ELF-1 (cell line): ENCODE measurements around the gene LHX6.
A peak's percentile ranks its signal among the peaks of the same experiment; 100 is the strongest.

ENCODE experiments used
- DNase-seq: peaks from one replicate; pipeline ENCODE4 v3.0.0-alpha.2; 2016; ENCODE audit warnings: low read depth, low spot score

The LHX6 gene

GRCh38 chr9:122228568-122229484 lies at the start of gene LHX6:
TSS of gene LHX6 (minus strand) at chr9:122228957. CDS start at chr9:122228740, 217 bp downstream.
- peak; percentile 52 for DNase-seq

DNA sequence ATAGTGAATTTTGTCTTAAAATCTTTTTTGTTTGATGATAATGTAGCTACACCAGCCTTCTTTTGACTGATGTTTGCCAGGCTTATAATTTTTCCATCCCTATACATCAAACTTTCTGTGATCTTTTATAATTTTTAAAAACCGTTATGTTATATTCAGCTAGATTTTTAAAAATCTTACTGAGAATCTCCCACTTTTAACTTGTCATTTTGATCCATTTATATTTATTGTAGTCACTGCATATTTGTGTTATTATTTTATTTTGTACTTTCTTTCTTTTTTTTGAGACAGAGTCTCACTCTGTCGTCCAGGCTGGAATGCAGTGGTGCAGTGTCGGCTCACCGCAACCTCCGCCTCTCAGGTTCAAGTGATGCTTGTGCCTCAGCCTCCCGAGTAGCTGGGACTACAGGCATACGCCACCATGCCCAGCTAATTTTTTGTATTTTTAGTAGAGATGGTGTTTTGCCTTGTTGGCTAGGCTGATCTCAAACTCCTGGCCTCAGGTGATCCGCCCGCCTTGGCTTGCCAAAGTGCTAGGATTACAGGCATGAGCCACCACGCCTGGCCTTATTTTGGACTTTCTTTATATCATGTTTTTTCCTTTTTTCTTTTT lies 48.6 kb upstream of the LHX6 start:
- DNase-seq: no peak

DNA sequence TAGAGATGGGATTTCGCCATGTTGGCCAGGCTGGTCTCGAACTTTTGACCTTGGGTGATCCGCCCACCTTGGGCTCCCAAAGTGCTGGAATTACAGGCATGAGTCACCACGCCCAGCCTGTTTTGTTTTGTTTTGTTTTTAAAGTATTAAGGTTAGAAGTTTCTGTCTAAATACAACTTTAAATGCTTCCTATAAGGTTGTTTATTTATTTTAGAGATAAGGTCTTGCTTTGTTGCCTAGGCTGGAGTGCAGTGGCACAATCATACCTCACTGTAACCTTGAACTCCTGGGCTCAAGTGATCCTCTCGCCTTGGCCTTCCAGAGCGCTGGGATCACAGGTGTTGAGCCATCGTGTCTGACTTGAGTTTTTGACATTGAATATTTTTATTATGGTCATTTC lies 47.3 kb upstream of the LHX6 start:
- DNase-seq: no peak

- DNase-seq: no peak
These were observed 45.3 kb upstream of the LHX6 start for GRCh38 chr9:122274055-122274454.

DNA sequence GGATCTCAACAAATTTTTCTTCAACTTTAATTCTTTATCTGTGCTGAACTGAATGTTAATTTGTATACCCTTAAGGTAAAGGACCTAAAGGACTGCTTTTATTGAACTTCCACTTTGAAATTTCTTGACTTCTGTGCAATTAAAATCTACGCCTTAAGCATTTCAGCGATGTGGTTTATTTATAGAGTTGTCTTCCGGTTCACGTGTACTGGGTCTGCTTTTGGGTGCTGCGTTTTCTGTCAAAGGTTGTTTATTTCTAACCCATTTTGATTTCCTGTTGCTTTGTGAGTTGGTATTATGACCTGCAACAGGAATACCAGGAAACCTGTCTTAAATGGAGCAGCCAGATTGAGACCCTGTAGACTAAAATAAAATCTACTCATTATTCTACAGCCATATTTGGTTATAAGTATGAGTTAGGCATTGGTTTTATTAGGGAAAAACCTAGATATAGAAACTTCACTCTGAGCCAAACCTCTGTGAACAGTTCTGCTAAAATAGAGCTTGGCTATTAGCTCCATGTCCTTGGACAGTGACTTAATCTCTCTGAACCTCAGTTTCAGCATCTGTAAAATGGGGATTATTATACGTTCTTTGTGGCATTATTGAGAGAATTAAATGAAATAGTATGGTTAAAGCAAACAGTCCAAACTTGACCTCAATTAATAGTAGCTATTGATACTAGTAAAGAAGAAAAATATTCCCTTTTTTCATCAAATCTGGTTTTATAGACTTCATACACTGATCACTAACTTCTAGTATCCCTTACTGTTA lies 39.5 kb upstream of the LHX6 start:
- no peak for DNase-seq

GRCh38 chr9:122265149-122265915 lies 36.6 kb upstream of the LHX6 start:
- no peak for DNase-seq

GRCh38 chr9:122264360-122265148 lies 35.8 kb upstream of the LHX6 start, which contains the start of the genes MRRF and RBM18:
TSS of gene MRRF (plus strand) at chr9:122264882. CDS start at chr9:122270892, 6,010 bp downstream.
TSS of gene RBM18 (minus strand) at chr9:122264840. CDS start at chr9:122261492, 3,348 bp downstream.
- DNase-seq: peak; percentile 98

DNA sequence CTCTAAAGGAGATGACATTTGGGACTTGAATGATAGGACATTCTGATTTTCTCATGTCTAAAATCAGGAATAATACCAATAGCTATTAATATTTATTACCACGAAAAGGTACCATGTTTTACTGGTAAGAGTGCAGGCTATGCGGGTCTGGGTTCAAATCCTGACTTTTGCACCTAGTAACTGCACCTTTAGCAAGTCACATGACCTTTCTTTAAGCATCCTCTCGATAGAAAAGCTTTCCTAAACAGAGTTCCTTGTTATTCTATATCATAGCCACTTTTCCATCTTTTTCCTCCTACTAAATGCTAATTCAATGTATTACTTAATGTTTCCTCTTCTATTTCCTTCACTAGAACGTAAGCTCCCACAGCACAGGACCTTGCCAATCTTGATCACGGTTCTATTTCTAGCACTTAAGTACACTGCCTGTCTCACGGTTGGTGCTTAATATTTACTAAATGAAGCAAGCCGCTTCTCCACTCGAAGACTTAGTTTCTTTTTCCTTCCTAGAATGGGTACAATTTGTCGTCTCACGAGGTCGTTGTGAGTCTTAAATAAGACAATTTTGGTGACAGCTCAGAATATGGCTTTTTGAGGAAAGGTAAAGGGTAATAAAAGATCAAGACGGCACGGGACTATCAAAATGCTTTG lies 35.1 kb upstream of the LHX6 start:
- DNase-seq: no peak

DNA sequence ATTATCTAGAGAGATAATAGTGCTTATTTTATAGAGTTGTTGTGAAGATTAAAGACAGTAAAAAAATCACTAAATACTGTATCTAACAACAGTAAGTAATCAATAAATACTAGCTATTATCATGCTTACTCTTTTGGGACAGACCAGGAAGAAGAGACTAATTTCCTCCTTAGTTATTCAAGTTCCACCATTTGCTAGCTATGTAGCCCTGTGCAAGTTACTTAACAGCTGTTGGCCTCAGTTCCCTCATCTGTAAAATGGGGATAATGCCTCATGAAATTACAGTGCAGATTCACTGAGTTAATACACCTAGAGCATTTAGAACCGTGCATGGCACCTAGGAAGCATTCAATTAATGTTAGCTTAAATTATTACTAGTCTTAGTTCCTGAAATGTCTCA lies 33.3 kb upstream of the LHX6 start:
- DNase-seq: no peak

GRCh38 chr9:122261469-122261881 lies 32.7 kb upstream of the LHX6 start:
- no peak for DNase-seq

DNA sequence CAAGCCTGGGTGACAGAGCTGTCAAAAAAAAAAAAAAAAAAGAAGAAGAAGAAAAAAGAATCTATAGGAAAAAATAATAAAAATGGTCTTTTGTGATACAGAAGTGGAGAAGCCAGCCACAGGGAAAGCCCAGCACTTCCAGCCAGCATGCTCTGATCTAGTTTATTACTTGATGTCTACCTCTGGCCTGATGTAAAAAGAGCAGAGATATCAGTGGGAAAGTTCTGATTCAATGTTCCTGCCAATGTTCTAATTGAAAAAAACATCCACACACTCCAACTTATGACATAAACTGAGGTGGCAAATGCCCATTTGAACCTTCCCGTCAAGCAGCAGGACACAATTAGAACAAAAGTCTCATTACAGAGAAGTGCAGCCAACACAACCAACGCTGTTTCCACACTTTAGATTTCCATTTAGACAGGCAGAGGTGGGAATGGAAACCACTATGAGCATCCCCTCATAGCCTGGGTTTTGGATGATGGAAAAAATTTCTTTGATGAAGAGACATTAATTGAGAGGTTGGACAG lies 30.2 kb upstream of the LHX6 start:
- DNase-seq: no peak

GRCh38 chr9:122256206-122256605 lies 27.4 kb upstream of the LHX6 start:
- DNase-seq: no peak

- no peak for DNase-seq
These were observed 26.0 kb upstream of the LHX6 start for GRCh38 chr9:122254761-122255160.

GRCh38 chr9:122252796-122253195 lies 24.0 kb upstream of the LHX6 start:
- no peak for DNase-seq

DNA sequence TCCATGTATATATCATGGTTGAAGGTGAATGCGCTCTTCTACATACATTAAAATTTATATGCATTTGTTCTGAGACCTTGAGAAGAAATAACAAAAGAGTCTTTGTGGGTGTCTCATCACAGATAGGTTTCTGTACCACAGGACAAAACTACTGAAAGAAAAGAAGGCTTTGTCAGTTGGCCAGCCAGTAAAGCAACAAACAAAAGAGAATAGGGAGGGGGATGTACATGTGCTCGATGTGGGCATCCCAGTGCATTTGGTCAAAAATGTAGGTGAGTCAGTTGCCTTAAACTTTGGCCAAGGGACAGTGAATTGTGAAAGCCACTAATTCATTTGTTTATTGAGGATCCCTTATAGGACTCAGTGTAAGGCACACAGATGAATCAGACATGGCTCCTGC lies 22.6 kb upstream of the LHX6 start:
- DNase-seq: no peak

- DNase-seq: no peak
These were observed 19.7 kb upstream of the LHX6 start for GRCh38 chr9:122248448-122248865.

DNA sequence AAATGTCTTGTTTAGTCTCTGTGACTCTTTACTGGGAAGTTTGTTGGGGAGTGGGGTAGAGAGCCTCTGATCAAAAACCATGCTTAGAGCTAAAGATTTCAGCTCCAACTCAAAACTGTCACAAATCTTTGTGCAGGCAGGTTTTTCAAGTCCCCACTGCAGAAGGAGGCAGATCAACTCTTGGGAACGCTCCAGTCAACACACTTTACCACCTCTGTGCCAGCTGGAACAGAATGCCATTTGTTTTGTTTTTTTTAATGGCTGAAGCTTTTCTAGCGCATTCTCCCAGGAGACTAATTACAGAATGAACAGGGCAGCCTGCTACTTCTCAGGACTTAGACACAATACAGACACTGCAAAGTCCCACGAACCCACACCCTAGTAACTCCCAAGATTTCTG lies 17.9 kb upstream of the LHX6 start:
- no peak for DNase-seq

- DNase-seq: no peak
These were observed 15.6 kb upstream of the LHX6 start for GRCh38 chr9:122244349-122244748.

GRCh38 chr9:122239722-122240121 lies 11.0 kb upstream of the LHX6 start:
- no peak for DNase-seq

GRCh38 chr9:122236681-122237080 lies 7.9 kb upstream of the LHX6 start:
- no peak for DNase-seq
